Renal pelvis (tissue), 4 donors: Measurements from ENCODE around the gene ZNF500. TPM values are rescaled to one million over a fixed set of nuclear protein-coding genes. Genes with fewer than 3 reads are reported as not detected.

ENCODE experiments used
- DNase-seq: peaks from one replicate; pipeline ENCODE4 v3.0.0-alpha.2; 2013
- polyA plus RNA-seq, 3 donors: library from polyadenylated mRNA; unstranded; fragments of 120-200 nt; gene quantifications; one replicate each; pipeline ENCODE4 v1.2.1, GENCODE V29; 2013; ENCODE audit not compliant: insufficient read length in 3 of 3

Gene ZNF500
- polyA plus RNA-seq, 3 donors: 17.2 to 24.1 (median 18.2) TPM

- no peak for DNase-seq
Measured at GRCh38 chr16:4777339-4778049, 10.5 kb upstream of the ZNF500 start.

GRCh38 chr16:4776141-4776705, 9.3 kb upstream of the ZNF500 start:
- no peak for DNase-seq

- DNase-seq: no peak
Measured at GRCh38 chr16:4775005-4775404, 8.0 kb upstream of the ZNF500 start.

- DNase-seq: no peak
Measured at GRCh38 chr16:4772351-4772750, 5.4 kb upstream of the ZNF500 start.

- no peak for DNase-seq
Measured at GRCh38 chr16:4771646-4772045, 4.7 kb upstream of the ZNF500 start.

- no peak for DNase-seq
Measured at GRCh38 chr16:4769306-4769638, 2.3 kb upstream of the ZNF500 start.

GRCh38 chr16:4768549-4769305, 1.8 kb upstream of the ZNF500 start:
- DNase-seq: peak; percentile 97

GRCh38 chr16:4767872-4768548, 1.0 kb upstream of the ZNF500 start:
- DNase-seq: no peak

GRCh38 chr16:4765511-4766474, 1.2 kb downstream of the ZNF500 start:
- DNase-seq: no peak

GRCh38 chr16:4763791-4764190, 3.2 kb downstream of the ZNF500 start:
- DNase-seq: no peak

GRCh38 chr16:4762205-4762604, 4.8 kb downstream of the ZNF500 start:
- no peak for DNase-seq

GRCh38 chr16:4760221-4760910, 6.6 kb downstream of the ZNF500 start:
- DNase-seq: no peak

GRCh38 chr16:4755687-4756086, 11.3 kb downstream of the ZNF500 start:
- DNase-seq: no peak

GRCh38 chr16:4754865-4755264, 12.1 kb downstream of the ZNF500 start:
- no peak for DNase-seq

- no peak for DNase-seq
Measured at GRCh38 chr16:4753227-4753626, 13.7 kb downstream of the ZNF500 start.

- DNase-seq: no peak
Measured at GRCh38 chr16:4752351-4753100, 14.4 kb downstream of the ZNF500 start.

- DNase-seq: no peak
Measured at GRCh38 chr16:4750896-4751295, 16.1 kb downstream of the ZNF500 start.

GRCh38 chr16:4749700-4750257, 17.2 kb downstream of the ZNF500 start:
- DNase-seq: no peak

GRCh38 chr16:4748682-4749411, 18.1 kb downstream of the ZNF500 start:
- no peak for DNase-seq
